CD4-positive, alpha-beta T cell treated with Interleukin-1 beta for 1 hour (primary cell): ENCODE data around the gene ZNF25.
"Not testable (repeated sequence)": the region's sequence is repeated elsewhere in the genome, so short reads cannot be mapped to it uniquely, and the experiment has no call there.

Experiments
- DNase-seq, 2 donors: peaks; one replicate each; pipeline ENCODE4 v3.0.0-alpha.2; 2020 to 2022

Gene ZNF25

GRCh38 chr10:37937864-37938263 is 38.6 kb downstream of the ZNF25 start:
- no peak for DNase-seq

- DNase-seq = no peak
Observed at GRCh38 chr10:37934791-37935190, 41.7 kb downstream of the ZNF25 start.

GRCh38 chr10:37930423-37930822 is 46.0 kb downstream of the ZNF25 start:
- DNase-seq = no peak

- not testable (repeated sequence) for DNase-seq
Observed at GRCh38 chr10:37908165-37908564, 68.3 kb downstream of the ZNF25 start.

- DNase-seq = no peak
Observed at GRCh38 chr10:37906382-37906781, 70.1 kb downstream of the ZNF25 start.
